ENCODE measurements around the gene BABAM2.
A peak's percentile ranks its signal among the peaks of the same experiment; 100 is the strongest.
"Not testable (repeated sequence)": the region's sequence is repeated elsewhere in the genome, so short reads cannot be mapped to it uniquely, and the experiment has no call there.

The BABAM2 gene

DNA sequence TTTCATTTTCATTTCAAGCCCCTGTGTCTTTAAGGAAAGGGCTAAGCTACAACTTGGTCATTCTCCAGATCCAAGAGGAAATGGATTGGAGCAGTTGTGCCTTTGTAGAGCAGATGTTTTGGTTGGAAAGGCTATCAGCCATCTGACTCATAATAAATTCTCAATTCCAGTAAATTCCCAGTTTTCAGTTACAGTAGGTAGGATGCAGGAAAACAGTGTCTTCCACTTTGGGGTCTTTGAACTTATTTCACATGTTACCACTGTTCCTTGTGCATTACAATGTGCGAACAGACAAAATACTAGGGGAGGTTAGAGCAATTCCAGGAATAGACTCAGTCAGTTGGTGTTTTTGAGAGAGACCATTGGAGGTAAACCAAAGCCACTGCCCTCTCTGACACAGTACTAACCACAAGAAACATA is 211.9 kb downstream of the BABAM2 start:
- Histone ChIP-seq H3K9ac (ENCODE audit: low read depth, low read length) (peak overlapping the region; percentile 33; the same call in 1 of the 2 replicates), H3K27me3 (ENCODE audit: insufficient read depth, low read length, poor library complexity) (no peaks in the 10 kb centered on the region), H3K9me3 (ENCODE audit: insufficient read depth, low read length, severe bottlenecking) (no peaks in the 10 kb centered on the region), H3K36me3 (ENCODE audit: insufficient read depth, low read length) (no peaks in the 10 kb centered on the region), H3K79me2 (ENCODE audit: insufficient read depth, low read length) (no peaks in the 10 kb centered on the region), H4K20me1 (ENCODE audit: insufficient read depth, low read length) (no peaks in the 10 kb centered on the region), H3K4me3 (ENCODE audit: low read depth in 1 of 2, low read length in 2 of 2) (no peak overlapping the region), H3K4me2 (ENCODE audit: insufficient read depth, low read length) (peak overlapping the region; percentile 46), H3K27ac (ENCODE audit: low read length) (peak overlapping the region; percentile 77), H2AFZ (ENCODE audit: low read depth, low read length) (no peak overlapping the region), H3K4me1 (ENCODE audit: insufficient read depth, low read length) (peaks cover 33% of the 10 kb centered on the region)
- DNase-seq (peak; percentile 33), ATAC-seq (ENCODE audit: insufficient read depth, low read depth) (peak; percentile 93)
- TF ChIP-seq EZH2 (IDR thresholded peaks at IDR 0.05; ENCODE audit: borderline replicate concordance, low read depth, low read length, severe bottlenecking) = no peak
- TF ChIP-seq, protein P1, sequence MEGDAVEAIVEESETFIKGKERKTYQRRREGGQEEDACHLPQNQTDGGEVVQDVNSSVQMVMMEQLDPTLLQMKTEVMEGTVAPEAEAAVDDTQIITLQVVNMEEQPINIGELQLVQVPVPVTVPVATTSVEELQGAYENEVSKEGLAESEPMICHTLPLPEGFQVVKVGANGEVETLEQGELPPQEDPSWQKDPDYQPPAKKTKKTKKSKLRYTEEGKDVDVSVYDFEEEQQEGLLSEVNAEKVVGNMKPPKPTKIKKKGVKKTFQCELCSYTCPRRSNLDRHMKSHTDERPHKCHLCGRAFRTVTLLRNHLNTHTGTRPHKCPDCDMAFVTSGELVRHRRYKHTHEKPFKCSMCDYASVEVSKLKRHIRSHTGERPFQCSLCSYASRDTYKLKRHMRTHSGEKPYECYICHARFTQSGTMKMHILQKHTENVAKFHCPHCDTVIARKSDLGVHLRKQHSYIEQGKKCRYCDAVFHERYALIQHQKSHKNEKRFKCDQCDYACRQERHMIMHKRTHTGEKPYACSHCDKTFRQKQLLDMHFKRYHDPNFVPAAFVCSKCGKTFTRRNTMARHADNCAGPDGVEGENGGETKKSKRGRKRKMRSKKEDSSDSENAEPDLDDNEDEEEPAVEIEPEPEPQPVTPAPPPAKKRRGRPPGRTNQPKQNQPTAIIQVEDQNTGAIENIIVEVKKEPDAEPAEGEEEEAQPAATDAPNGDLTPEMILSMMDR (IDR thresholded peaks at IDR 0.05; ENCODE audit: borderline replicate concordance, extremely low read depth, low read length, poor library complexity, severe bottlenecking) = no peak

DNA sequence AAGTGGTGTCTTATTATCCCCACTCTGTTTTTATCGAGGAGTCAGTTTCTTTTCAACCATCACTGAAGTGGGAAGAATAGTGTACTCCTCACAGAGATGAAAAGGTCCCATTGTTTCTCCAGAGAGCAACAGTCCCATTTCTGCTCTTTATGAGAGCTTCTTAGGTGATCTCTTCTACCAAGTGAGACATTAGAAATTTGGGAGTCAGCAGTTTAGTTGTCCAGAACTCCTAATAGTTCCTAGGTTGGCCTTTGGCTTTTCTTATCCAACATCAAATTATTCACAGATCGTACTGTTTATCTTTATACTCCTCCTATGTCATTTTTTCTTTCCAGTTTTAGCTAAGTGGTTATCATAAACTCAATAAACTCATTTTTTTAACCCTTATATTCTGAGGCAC is 213.1 kb downstream of the BABAM2 start:
- TF ChIP-seq, protein P1 (IDR thresholded peaks at IDR 0.05; ENCODE audit: borderline replicate concordance, extremely low read depth, low read length, poor library complexity, severe bottlenecking) = no peak
- TF ChIP-seq EZH2 (IDR thresholded peaks at IDR 0.05; ENCODE audit: borderline replicate concordance, low read depth, low read length, severe bottlenecking) = no peak
- Histone ChIP-seq H4K20me1 (ENCODE audit: insufficient read depth, low read length) (no peaks in the 10 kb centered on the region), H3K9ac (ENCODE audit: low read depth, low read length) (no peak overlapping the region), H3K9me3 (ENCODE audit: insufficient read depth, low read length, severe bottlenecking) (no peaks in the 10 kb centered on the region), H2AFZ (ENCODE audit: low read depth, low read length) (no peak overlapping the region), H3K4me1 (ENCODE audit: insufficient read depth, low read length) (peaks cover 33% of the 10 kb centered on the region), H3K36me3 (ENCODE audit: insufficient read depth, low read length) (no peaks in the 10 kb centered on the region), H3K4me3 (ENCODE audit: low read depth in 1 of 2, low read length in 2 of 2) (no peak overlapping the region), H3K27me3 (ENCODE audit: insufficient read depth, low read length, poor library complexity) (no peaks in the 10 kb centered on the region), H3K27ac (ENCODE audit: low read length) (peak overlapping the region; percentile 77), H3K79me2 (ENCODE audit: insufficient read depth, low read length) (no peaks in the 10 kb centered on the region), H3K4me2 (ENCODE audit: insufficient read depth, low read length) (no peak overlapping the region)
- ATAC-seq (ENCODE audit: insufficient read depth, low read depth) (no peak), DNase-seq (no peak)

DNA sequence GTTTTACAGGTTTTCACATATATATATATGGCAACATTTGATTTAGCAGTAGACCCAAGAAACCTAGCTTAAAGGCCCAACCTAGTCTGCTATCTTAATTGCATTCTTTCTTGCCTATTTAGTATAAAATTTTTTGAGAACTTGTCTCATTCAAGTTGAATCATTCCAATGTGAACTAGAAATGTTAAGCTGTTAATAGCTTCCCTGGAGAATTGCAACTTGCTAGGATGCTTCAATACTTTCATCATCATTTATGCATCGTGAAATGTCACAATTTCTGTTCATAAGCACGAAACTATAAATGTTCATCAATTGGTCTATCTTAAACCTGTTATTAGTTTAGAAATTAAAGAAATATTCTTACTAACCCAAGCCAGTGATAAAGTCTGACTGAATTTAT is 217.6 kb downstream of the BABAM2 start:
- Histone ChIP-seq H3K27me3 (ENCODE audit: insufficient read depth, low read length, poor library complexity) (no peaks in the 10 kb centered on the region), H3K27ac (ENCODE audit: low read length) (no peak overlapping the region), H3K9ac (ENCODE audit: low read depth, low read length) (no peak overlapping the region), H3K9me3 (ENCODE audit: insufficient read depth, low read length, severe bottlenecking) (no peaks in the 10 kb centered on the region), H3K4me2 (ENCODE audit: insufficient read depth, low read length) (no peak overlapping the region), H4K20me1 (ENCODE audit: insufficient read depth, low read length) (no peaks in the 10 kb centered on the region), H3K4me3 (ENCODE audit: low read depth in 1 of 2, low read length in 2 of 2) (no peak overlapping the region), H3K36me3 (ENCODE audit: insufficient read depth, low read length) (no peaks in the 10 kb centered on the region), H2AFZ (ENCODE audit: low read depth, low read length) (no peak overlapping the region), H3K79me2 (ENCODE audit: insufficient read depth, low read length) (no peaks in the 10 kb centered on the region), H3K4me1 (ENCODE audit: insufficient read depth, low read length) (peaks cover 5% of the 10 kb centered on the region; the same call in 1 of the 2 replicates)
- DNase-seq = no peak
- TF ChIP-seq, protein P1 (IDR thresholded peaks at IDR 0.05; ENCODE audit: borderline replicate concordance, extremely low read depth, low read length, poor library complexity, severe bottlenecking) = no peak
- no peak for TF ChIP-seq EZH2 (IDR thresholded peaks at IDR 0.05; ENCODE audit: borderline replicate concordance, low read depth, low read length, severe bottlenecking)
- no peak for ATAC-seq (ENCODE audit: insufficient read depth, low read depth)

DNA sequence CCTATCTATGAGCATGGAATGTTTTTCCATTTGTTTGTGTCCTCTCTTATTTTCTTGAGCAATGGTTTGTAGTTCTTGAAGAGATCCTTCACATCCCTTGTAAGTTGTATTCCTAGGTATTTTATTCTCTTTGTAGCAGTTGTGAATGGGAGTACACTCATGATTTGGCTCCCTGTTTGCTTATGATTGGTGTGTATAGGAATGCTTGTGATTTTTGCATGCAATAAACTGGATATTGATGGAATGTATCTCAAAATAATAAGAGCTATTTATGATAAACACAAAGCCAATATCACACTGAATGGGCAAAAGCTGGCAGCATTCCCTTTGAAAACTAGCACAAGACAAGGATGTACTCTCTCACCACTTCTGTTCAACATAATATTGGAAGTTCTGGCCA is 223.2 kb downstream of the BABAM2 start:
- DNase-seq = not testable (repeated sequence)

More for the DNA sequence above, 223.2 kb downstream of the BABAM2 start:
- H3K9ac ChIP-seq (ENCODE audit: low read depth, low read length); H3K9me3 ChIP-seq (ENCODE audit: insufficient read depth, low read length, severe bottlenecking); H3K36me3 ChIP-seq (ENCODE audit: insufficient read depth, low read length); H3K79me2 ChIP-seq (ENCODE audit: insufficient read depth, low read length); H4K20me1 ChIP-seq (ENCODE audit: insufficient read depth, low read length); H3K4me1 ChIP-seq (ENCODE audit: insufficient read depth, low read length); H3K4me3 ChIP-seq (ENCODE audit: low read depth in 1 of 2, low read length in 2 of 2); H2AFZ ChIP-seq (ENCODE audit: low read depth, low read length); ATAC-seq (ENCODE audit: insufficient read depth, low read depth); H3K27me3 ChIP-seq (ENCODE audit: insufficient read depth, low read length, poor library complexity); H3K27ac ChIP-seq (ENCODE audit: low read length); H3K4me2 ChIP-seq (ENCODE audit: insufficient read depth, low read length): not testable (repeated sequence)

Data from DND-41 (cell line).